ENCODE data around the gene OVCA2.

The OVCA2 gene

DNA sequence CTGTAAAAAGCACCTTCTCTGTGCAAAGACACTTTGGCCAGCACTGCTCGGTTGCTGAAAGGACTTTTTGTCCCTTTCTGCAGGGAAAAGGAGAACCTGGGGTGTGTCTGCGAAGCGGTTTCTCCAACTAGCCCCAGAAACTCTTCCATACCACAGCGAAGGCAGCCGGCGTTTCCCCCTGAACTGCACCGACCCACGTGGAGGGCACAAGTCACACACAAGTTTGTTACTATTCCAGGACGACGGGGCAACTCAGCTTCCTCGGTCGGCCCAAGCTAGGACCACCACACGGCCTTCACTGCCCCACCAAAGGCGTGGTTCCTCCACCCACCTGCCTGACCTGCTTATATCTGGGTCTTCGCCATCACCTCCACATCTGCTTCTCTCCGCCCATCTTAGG lies 18.6 kb upstream of the OVCA2 start:
- H3K36me3 ChIP-seq (ENCODE audit: insufficient read depth, low read length) = no peaks in the 10 kb centered on the region
- no peaks in the 10 kb centered on the region for H3F3A ChIP-seq (ENCODE audit: low read depth)
- H4K20me1 ChIP-seq (ENCODE audit: insufficient read depth, low read length, poor library complexity, severe bottlenecking) = no peaks in the 10 kb centered on the region
- H3K9me3 ChIP-seq (ENCODE audit: insufficient read depth, low read depth, low read length) = no peaks in the 10 kb centered on the region
- H3K4me3 ChIP-seq (ENCODE audit: low read length, poor library complexity, severe bottlenecking) = peak overlapping the region; percentile 65
- no peaks in the 10 kb centered on the region for H3K9me2 ChIP-seq (replicated peaks; ENCODE audit: low read depth, low read length)
- no peak for TF ChIP-seq EZH2phosphoT487 (IDR thresholded peaks at IDR 0.05; ENCODE audit: borderline replicate concordance)
- TF ChIP-seq, protein P1, sequence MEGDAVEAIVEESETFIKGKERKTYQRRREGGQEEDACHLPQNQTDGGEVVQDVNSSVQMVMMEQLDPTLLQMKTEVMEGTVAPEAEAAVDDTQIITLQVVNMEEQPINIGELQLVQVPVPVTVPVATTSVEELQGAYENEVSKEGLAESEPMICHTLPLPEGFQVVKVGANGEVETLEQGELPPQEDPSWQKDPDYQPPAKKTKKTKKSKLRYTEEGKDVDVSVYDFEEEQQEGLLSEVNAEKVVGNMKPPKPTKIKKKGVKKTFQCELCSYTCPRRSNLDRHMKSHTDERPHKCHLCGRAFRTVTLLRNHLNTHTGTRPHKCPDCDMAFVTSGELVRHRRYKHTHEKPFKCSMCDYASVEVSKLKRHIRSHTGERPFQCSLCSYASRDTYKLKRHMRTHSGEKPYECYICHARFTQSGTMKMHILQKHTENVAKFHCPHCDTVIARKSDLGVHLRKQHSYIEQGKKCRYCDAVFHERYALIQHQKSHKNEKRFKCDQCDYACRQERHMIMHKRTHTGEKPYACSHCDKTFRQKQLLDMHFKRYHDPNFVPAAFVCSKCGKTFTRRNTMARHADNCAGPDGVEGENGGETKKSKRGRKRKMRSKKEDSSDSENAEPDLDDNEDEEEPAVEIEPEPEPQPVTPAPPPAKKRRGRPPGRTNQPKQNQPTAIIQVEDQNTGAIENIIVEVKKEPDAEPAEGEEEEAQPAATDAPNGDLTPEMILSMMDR (conservative IDR thresholded peaks at IDR 0.05; ENCODE audit: low read length) = no peak
- peak overlapping the region; percentile 56 for H3K9ac ChIP-seq (ENCODE audit: low read depth, low read length, poor library complexity, severe bottlenecking)
- 0 out of 2 replicates have a peak overlapping the region, but pooled peaks have one; percentile 64 for H2AFZ ChIP-seq (ENCODE audit: low read length)
- H3K4me2 ChIP-seq (ENCODE audit: low read depth, low read length, poor library complexity, severe bottlenecking) = peak overlapping the region; percentile 67
- peaks cover 18% of the 10 kb centered on the region for H3K27me3 ChIP-seq (ENCODE audit: insufficient read depth, low read length, poor library complexity, severe bottlenecking)
- H3K4me1 ChIP-seq (ENCODE audit: insufficient read depth, low read length, poor library complexity, severe bottlenecking) = peaks cover 35% of the 10 kb centered on the region
- no peaks in the 10 kb centered on the region; the same call in 1 of the 2 replicates for H3K79me2 ChIP-seq (ENCODE audit: insufficient read depth, low read length)

DNA sequence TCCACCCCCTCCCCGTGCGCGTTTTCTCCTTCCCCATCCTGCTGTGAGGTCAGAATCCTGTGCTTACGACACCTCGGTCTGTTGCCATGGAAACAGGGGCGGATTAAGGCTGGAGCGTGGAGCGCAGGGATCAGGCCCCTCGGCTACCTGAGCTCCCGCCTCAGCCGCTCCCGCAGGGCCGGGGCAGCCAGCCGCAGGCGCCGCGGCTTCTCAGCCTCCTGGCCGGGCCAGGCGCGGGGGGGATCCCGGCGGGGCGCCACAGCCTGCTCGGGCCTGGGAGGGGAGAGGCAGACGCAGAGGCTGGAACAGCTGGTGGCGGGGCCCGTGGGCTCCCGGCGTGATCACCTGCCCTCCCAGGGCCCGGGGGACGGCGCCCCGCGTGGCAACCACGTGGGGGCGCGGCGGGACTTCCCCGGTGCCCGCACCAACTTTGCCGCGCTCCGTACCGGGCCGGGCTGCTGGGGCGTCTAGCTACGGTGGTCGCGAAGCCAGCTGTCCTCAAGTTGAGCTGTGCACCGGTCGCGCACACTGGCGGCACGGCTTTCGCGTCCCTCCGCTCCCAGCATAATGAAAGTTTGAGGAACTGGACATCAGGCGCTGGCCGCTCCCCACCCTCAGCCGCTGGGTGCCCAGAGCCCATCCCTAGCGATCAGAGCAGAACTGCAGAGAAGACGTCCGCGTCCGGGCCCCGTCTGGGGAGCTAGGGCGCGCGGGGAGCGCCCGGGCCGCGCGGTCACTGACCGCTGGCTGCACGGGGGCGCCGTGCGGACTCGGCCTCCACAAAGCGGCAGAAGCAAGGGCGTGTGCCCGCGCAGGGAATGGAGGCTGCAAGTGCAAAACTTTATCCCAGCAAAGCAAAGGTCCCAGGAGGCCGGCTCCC lies 17.9 kb upstream of the OVCA2 start:
- Histone ChIP-seq H3K4me2 (ENCODE audit: low read depth, low read length, poor library complexity, severe bottlenecking) (peak overlapping the region; percentile 82), H3K27me3 (ENCODE audit: insufficient read depth, low read length, poor library complexity, severe bottlenecking) (peaks cover 18% of the 10 kb centered on the region), H3K9me2 (replicated peaks; ENCODE audit: low read depth, low read length) (no peaks in the 10 kb centered on the region), H3F3A (ENCODE audit: low read depth) (no peaks in the 10 kb centered on the region), H3K9me3 (ENCODE audit: insufficient read depth, low read depth, low read length) (no peaks in the 10 kb centered on the region), H3K9ac (ENCODE audit: low read depth, low read length, poor library complexity, severe bottlenecking) (peak overlapping the region; percentile 42), H4K20me1 (ENCODE audit: insufficient read depth, low read length, poor library complexity, severe bottlenecking) (no peaks in the 10 kb centered on the region), H2AFZ (ENCODE audit: low read length) (no peak overlapping the region), H3K4me3 (ENCODE audit: low read length, poor library complexity, severe bottlenecking) (peak overlapping the region; percentile 71), H3K79me2 (ENCODE audit: insufficient read depth, low read length) (no peaks in the 10 kb centered on the region; the same call in 1 of the 2 replicates), H3K36me3 (ENCODE audit: insufficient read depth, low read length) (no peaks in the 10 kb centered on the region), H3K4me1 (ENCODE audit: insufficient read depth, low read length, poor library complexity, severe bottlenecking) (peaks cover 35% of the 10 kb centered on the region)
- no peak for TF ChIP-seq EZH2phosphoT487 (IDR thresholded peaks at IDR 0.05; ENCODE audit: borderline replicate concordance)
- TF ChIP-seq, protein P1 (conservative IDR thresholded peaks at IDR 0.05; ENCODE audit: low read length) = no peak

DNA sequence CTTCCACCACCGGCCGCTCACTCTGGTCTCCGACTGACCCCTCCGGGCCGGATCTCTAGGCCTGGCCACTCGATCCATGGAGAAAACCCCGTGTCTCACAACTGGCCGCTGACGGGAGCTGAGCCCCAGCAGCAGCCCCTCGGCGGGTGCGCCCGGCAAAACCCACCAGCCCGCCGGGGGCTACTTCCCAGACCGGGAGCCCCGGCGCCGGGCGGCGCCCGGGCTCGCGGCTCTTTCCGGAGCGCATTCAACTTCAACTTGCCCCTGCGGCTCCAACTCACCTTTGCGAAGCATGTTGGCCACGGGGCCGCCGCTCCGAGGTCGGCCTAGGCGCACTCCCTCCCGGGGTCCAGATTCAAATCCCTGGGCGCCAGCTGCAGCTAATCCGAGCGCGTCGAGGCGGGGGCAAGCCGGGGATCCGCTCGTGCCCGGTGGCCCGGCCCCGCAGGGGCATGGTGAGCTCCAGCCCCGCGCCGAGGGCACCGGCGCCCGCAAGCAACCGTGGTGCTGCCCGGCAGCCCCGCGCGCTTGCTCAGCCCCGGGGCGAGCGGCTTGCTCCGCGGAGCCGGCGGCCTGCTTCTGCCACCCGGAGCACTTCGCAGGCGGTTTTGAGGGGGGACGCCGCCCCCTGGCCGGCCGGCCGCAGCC lies 17.1 kb upstream of the OVCA2 start:
- Histone ChIP-seq H2AFZ (ENCODE audit: low read length) (peak overlapping the region; percentile 75), H3K79me2 (ENCODE audit: insufficient read depth, low read length) (no peaks in the 10 kb centered on the region; the same call in 1 of the 2 replicates), H3K9ac (ENCODE audit: low read depth, low read length, poor library complexity, severe bottlenecking) (peak overlapping the region; percentile 42), H3K9me2 (replicated peaks; ENCODE audit: low read depth, low read length) (no peaks in the 10 kb centered on the region), H3F3A (ENCODE audit: low read depth) (no peaks in the 10 kb centered on the region), H3K4me1 (ENCODE audit: insufficient read depth, low read length, poor library complexity, severe bottlenecking) (peaks cover 35% of the 10 kb centered on the region), H3K4me2 (ENCODE audit: low read depth, low read length, poor library complexity, severe bottlenecking) (peak overlapping the region; percentile 82), H3K9me3 (ENCODE audit: insufficient read depth, low read depth, low read length) (no peaks in the 10 kb centered on the region), H3K27me3 (ENCODE audit: insufficient read depth, low read length, poor library complexity, severe bottlenecking) (peaks cover 18% of the 10 kb centered on the region), H3K36me3 (ENCODE audit: insufficient read depth, low read length) (no peaks in the 10 kb centered on the region), H4K20me1 (ENCODE audit: insufficient read depth, low read length, poor library complexity, severe bottlenecking) (no peaks in the 10 kb centered on the region), H3K4me3 (ENCODE audit: low read length, poor library complexity, severe bottlenecking) (peak overlapping the region; percentile 71)
- TF ChIP-seq EZH2phosphoT487 (IDR thresholded peaks at IDR 0.05; ENCODE audit: borderline replicate concordance) = no peak
- TF ChIP-seq, protein P1 (conservative IDR thresholded peaks at IDR 0.05; ENCODE audit: low read length) = no peak
